SK-N-MC (cell line): ENCODE results near the gene GPR157.

Source experiments
- FOXP2 ChIP-seq: optimal IDR thresholded peaks from 2 replicates; pipeline ENCODE3; 2011; ENCODE audit warnings: mild to moderate bottlenecking, moderate library complexity; ENCODE audit not compliant: insufficient read depth; ENCODE audit errors: extremely low read length, control extremely low read depth
- POLR2AphosphoS5 ChIP-seq: IDR thresholded peaks from 2 replicates; pipeline ENCODE4 v1.6.1; 2012; ENCODE audit warnings: mild to moderate bottlenecking, low read depth, low read length, borderline replicate concordance

- no peak for TF ChIP-seq FOXP2
- no peak for TF ChIP-seq POLR2AphosphoS5
Observed at GRCh38 chr1:9149837-9150581, 21.1 kb upstream of the GPR157 start.
